Hematopoietic multipotent progenitor cell treated with erythropoietin and hydrocortisone succinate and interleukin-3 and kit ligand, for 6 days (in vitro differentiated cells): ENCODE results near the gene GNAO1.
A peak's percentile ranks its signal among the peaks of the same experiment; 100 is the strongest.

ENCODE experiments used
- DNase-seq: peaks from one replicate; pipeline ENCODE4 v3.0.0-alpha.2; 2015

The GNAO1 gene

DNA sequence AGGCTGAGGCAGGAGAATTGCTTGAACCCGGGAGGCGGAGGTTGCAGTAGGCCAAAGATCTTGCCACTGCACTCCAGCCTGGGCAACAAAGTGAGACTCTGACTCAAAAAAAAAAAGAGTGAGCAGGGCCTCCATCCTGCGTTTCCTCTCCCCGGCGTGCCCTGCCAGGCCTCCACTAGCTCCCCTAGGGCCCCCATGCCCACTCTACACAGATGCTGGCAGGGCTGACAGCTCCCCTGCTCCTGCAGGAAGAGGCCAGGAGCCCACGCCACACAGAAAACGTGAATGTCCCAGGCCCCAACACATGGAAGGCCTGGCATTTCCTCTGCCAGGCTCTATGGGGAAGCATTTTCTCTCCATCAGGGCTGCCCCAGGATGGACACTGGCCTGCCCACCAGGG, 124.7 kb downstream of the GNAO1 start:
- no peak for DNase-seq

DNA sequence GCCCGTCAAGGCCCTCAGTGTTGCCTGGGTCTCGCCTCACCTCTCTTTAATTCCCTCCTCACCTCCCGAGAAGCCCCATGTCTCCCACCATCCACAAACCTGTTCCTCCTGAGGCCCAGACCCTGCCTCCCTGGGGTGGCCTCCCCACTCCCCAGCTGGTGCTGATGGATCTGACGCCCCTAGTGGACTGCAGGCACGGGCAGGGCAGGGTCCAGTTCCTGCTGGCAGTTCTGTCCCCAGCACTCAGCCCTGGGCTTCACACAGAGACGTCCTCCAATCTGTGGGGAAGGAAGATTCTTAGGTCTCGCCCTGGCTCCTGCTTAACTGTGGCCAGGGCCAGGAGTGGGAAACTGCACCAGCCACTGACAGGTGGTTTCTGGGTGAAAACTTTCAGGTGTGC, 125.3 kb downstream of the GNAO1 start:
- DNase-seq, result no peak

DNA sequence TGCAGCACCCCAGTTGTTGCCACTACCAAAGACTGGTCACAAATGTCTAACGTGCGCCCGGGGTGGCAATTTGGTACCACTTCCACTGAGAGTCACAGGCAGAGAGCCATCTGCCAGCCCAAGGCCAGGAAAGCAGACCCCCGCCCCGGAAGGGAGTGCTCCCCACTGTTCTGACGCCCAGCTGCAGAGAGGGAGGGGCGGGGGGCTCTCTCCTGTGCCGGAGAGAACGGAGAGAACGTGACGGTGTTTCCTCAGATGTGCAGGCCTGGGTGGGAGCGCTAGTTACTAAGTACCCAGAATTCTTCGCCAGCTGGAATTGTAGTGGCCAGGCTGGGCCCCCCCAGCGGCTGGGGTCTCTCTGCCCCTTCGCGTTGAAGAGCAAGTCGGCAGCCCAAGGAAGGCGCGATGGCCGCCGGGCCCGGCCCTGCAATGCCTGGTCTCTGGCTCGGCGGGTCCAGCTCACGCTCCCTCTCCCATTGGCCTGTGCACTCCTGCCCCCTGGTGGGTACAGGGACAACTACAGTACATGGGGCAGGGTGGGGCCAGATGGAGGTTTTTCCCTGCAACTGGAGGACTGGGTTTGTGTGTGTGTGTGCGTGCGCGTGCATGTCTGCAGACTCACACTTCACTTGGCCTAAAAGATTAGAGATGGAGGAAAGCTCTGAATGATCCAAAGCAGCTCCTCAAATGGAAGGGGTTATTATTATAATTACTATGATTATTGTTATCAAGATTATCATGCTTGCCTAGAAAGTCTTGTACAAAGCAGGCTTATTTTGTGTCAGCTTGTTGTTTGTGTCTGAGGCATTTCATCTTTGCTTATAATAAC, 126.9 kb downstream of the GNAO1 start:
- peak; percentile 82 for DNase-seq

DNA sequence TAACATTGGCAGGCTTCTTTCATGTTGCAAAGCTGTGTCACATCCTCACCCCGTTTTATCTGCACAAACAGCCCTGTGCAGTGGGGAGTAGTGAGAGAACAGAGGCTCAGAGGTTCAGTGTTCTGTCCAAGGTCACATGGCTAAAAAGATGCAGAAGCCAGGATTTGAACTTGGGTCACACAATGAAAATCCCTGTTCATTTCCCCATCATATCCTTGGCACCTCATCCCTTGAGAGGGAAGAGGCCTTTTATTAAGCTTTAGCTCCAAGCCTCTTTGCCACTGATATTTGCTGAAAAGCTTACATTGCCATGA, 127.5 kb downstream of the GNAO1 start:
- no peak for DNase-seq

DNA sequence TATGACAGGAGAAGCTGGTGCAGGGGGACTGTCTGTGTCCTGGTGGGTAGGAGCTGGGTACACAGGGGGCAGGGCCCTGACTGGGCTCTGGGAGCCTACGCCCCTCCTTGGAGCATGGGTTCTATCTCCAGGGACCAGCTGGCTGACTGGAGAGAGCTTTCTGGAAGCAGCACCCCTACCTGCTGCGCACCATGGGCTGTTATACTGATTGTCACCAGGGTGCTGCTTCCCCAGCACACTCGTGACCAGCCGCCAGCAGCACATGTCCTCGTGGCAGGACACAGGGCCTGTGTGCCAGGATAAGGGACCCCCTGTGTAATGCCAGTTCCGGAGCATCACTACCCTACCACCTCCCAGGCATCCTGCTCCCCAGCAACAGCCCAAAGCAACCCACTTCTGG, 128.1 kb downstream of the GNAO1 start:
- DNase-seq, result peak; percentile 55

DNA sequence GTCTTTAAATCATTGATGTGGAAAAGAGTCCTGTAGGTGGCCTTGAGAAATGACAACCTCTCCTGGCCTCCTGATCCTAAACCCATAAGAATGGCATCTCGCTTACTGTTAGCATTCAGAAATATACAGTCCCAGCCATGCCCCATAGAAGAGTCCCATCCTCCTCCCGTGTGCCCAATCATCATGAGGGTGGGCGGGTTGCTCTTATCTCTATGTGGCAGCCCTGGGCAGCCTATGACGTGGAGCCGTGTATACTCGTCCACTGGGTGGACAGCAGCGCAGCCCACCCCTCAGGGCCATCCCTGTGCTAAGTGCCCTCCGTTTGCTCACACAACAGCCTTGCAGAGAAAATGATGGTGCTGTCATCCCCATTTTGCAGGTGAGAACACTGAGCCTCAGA, 128.8 kb downstream of the GNAO1 start:
- peak; percentile 53 for DNase-seq

DNA sequence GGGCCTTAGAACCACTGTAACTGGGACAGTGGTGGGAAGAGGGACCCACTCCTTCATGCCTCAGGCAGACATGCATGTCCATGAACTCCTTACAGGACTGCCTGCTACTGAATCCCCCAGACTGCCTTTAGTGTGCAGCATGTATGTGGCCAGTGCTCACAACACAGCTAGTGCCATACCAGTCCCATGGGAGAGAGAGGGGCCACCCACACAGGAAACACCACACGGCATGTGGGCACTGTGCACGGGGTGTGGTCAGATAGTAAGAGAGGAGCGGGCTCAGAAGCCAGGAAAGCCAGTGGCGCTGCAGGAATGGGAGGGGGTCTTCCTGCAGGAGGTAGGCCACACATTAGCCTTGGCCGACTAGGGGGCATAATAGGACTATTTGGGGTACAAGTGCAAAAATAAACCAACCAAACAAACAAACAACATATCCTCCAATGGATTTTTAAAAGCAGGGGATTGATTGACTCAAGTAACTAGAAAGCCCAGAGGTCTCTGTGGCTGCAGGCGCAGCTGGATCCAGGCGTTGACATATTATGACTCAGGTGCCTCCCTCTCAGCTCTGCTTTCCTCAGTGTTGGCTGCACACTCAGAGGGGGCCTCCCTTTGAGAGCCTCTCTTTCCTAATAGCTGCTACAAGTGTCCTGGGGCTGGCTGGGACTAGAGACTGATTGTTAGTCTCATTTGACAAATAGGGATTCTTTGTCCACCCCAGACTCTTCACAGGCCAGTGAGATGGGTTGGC, 129.7 kb downstream of the GNAO1 start:
- peak; percentile 25 for DNase-seq

DNA sequence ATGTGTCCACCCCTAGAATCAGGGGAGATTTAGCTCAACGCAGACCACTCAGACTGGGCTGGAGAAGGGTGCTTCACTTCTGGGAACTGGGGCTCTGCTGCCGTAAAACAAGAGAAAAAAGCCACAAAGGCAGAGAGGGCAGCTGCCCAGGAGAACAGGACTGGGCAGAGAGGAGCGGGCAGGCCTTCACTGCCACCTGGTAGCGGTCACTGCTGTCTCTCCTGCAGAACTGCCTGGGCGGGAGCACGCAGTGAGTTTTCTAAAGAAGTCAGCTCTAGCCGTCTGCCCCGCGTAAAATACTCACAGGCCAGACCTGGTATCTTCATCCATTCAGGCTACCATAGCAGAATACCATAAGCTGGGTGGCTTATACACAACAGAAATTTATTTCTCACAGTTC, 130.3 kb downstream of the GNAO1 start:
- DNase-seq, result no peak

DNA sequence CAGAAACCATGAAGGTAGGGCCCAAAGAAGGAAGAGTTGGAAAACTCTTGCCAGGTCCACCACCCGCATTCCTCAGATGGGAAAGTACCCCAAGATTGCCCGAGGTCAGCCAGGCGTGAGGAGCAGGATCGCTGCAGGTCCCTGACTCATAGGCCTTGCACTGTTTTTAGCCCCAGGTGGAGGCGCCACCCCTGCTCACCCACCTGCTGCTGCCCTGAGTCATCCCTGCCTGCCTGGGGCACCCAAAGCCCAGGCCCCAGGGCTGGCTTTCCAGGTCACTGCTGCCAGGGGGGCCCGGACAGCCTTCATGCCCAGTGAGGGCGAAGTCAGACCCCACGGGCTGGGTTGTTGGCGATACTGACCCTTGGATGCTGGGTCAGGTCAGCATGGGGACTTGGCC, 133.1 kb downstream of the GNAO1 start:
- no peak for DNase-seq

DNA sequence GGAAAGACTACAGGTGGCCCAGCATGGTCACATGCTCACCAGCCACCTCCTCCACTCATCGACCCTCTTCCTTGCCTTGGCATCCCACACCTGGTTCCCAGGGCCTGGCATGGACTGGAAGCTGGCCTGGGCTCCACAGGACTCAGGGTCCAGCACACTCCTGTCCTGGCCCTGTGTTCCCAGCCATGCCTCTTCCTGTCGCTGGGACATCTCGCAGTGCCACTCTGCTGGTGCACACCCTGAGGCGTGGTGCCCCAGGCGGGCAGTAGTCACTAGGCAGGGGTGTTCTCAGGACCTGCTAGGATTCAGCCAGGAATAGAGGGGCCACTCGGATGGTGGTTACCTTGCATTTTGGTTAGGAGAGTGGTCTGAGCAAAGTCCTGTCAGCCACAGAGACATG, 134.7 kb downstream of the GNAO1 start:
- no peak for DNase-seq

DNA sequence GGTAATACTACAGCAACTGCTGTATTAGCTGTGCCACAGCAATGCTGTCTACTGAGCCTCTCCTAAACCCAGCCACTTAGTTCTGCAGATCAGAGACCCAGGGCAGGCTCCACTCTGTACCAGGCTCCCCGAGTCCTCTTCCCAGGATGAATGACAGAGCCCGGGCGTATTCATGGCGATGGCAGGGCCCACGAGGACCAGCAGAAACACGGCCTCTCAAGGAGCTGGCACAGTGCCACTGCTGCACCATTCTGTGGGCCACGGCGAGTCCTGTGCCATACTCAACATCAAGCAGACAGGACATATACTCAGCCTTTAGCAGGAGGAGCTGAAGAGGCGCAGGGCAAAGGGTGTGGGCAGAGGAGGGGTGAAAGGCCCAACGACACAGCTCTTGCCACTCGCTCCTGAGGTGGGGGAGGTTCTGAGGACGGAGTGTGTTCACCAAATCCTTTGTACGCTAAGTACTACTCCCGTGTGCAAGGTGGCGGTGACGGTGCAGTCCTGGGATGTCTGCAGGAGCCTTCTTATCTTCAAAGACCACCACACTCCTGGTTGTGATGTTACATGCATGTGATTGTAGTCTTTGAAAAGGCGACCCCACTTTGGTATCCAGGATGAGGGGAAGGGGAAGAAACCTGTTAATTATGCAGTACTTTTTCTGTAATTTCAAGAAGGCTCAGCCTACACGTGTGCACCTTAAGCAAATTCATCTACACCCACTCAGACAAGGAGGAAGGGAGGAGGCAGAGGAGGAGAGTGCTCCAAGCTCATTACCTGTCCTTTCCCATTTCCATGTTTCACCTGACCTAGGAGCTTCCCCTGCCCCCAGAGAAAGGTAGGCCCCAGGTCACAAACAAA, 136.0 kb downstream of the GNAO1 start:
- DNase-seq, result no peak

DNA sequence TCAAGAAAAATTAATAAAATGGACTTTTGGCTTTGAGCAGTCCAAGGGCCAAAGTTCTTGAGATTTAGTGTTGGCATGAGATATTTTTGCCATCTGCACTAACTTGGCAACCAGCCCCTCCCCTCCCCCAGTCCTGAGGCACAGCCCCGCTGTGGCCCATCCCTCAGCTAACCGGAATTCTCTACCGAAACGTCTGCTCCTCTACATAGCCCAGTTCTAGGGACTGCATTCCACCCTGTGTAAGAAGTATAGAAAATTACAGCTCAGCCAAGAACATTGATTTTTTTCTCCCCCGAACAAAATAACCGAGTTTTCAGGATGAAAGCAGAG, 136.6 kb downstream of the GNAO1 start:
- no peak for DNase-seq

DNA sequence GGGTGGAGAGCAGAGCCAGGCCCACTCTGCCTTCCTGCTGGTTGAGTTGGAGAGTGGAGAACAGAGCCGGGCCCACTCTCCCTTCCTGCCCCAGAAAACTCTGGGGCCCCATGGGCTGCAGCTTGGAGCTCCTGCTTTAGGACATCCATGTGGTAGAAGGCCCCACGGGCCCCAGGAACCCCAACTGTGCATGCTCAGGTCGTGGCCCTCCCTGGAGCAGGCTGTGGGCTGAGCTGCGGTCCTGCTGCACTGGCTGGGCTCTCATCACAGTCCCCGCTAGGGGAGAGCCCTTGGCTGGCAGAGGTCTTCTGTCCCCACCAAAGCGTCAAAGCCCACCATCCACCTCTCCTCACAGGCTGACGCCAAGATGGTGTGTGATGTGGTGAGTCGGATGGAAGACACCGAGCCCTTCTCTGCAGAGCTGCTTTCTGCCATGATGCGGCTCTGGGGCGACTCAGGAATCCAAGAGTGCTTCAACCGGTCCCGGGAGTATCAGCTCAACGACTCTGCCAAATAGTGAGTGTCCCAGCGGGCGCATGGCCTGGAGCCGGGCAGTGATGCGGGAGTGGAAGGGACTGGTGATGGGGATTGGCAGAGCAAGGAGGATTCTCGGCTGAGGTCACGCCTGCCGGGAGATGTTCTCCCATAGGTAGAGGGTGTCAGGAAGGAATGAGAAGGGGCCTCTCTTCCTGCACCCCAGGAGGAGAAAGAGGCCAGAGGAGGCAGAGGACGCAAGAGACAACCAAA, 137.2 kb downstream of the GNAO1 start:
- no peak for DNase-seq

DNA sequence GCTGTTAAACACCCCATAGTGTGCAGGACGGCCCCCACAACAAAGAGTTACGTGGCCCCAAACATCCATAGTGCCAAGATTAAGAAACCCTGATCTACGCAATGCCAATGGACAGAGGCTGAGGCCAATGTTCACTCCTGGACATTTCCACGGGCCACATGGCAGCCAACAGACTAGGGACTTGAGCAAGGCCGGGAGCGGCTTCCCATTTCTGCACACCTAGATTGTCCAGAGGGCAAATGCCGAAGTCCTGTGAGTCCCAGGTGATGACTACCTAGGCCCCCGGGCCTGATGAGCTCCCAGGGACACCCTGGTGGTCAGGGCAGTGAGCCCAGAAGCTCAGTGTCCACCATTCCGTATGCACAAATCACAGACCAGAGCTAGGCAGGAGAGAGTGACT, 138.6 kb downstream of the GNAO1 start:
- DNase-seq, result no peak

DNA sequence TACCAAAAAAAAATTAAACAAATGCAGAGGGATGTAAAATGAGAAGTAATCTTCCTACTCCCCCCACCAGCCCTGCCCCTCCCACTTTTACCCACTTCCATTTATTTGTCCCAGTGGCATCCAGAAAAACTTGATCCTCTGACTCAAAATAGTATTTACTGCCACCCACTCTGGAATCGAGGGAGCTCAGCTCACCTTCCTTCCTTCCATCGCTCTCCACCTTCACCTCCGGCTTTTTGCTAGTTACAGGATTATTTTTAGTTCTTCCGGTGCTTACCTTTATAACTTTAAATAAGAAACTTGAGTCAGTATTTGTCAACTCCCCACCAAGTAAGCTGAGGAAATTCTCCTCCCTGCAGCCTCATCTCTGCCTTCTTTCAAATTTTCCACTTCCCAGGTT, 139.2 kb downstream of the GNAO1 start:
- DNase-seq, result no peak

DNA sequence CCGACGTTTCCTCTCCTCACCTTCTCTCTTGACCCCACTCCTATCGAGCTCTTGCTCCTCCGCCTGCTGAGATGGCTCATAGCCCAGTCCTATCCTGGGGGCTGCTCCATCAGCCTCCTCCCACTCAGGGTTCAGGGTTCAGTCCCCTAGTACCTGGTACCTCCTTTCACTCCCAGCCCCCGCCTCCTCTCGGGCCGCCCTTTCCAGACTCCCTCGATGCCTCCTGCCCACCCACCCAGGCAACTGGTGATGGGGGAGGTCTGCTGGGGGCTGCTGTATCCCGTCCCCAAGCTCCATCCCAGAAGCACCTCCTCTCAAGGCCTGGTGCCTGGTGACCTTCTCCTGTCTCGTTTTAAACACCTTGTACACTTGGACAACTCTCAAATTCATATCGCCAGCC, 140.1 kb downstream of the GNAO1 start:
- DNase-seq, result no peak

DNA sequence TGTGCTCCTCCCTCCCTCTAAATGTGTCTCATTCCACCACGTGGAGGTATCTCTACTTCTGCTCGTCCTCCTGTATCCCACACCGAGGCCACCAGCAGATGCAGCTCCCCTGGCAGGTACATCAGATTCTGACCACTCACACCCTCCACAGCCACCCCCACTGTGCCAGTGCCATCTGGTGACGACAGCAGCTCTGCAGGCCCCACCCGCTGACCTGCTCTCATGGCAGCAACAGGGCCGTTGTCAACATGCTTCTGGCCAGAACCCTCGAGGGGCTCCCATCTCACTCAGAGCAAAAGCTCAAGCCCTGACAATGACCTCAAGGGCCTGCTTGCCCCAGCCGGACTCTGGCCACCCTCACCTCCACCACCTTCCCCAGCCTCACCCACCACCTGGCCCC, 140.6 kb downstream of the GNAO1 start:
- DNase-seq, result no peak

DNA sequence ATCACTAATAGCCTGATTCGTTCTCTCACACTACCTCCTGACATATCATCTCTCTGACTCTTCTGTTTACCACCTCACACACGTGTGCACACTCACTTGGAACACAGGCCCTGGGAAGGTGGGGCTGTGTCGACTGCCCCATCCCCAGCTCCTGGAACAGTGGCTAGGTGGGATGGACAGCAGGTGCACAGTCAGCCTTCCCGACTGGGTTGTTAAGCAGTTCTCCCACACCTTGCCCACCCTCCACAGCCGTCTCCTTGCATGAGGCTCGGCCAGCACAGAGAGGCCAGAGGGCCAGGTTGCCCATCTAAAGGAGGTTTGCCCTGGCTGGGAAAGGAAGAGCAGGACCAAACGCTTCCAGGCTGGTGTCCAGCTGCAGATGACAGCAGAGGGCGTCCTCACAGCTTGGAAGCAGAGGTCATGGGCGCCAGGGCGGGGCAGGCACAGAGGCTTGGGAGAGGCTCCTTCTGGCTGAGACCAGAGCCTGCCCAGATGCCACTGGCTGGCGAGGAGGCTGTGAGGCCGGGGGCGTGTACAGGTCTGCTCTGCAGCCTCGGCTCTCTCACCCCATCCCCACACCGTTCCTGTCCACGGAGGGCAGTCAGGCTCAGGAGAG, 141.3 kb downstream of the GNAO1 start:
- peak; percentile 63 for DNase-seq

DNA sequence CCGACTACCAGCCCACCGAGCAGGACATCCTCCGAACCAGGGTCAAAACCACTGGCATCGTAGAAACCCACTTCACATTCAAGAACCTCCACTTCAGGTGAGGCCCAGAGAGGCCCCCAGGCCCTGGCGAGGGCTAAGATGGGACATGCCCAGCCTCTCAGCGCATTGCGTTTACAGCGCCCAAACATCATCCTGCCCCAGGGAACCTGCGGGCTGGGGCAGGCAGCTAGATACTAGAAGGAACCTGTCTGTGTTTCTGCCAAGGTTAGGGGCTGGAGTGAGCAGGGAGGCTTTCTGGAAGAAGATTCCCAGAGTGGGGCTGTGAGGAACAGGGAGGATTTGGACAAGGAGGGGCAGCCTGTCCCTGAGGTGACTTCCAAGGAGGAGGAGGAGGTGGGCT, 143.5 kb downstream of the GNAO1 start:
- DNase-seq, result no peak

DNA sequence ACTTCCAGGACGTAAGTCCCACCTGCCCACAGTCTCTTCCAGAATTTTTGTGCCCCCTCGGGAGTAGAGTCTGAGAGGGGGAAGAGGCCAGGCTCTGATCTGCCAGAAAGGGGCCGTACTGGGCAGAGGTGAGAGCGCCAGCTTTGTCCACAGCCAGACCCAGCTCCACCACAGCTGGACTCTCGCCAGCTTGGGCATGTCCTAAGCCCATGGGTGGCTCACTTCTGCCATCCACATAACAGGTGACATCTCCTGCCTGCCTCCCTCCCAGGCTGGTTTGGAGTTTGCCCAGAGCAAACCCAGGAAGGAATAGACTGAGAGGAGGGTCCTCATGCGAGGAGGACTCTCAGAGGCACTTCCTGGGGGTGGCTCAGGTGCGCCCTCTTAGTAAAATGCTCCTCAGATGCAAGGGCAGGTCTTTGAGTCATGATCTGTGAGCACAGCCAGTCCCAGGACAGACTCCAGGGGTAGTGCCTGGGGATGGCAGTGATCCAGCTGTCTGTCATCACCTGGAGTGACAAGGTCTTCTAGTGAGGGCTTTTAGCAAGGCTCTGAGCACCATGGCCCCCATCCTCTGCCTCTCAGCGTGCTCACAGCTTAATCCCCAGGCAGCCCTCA, 144.9 kb downstream of the GNAO1 start:
- DNase-seq, result no peak

DNA sequence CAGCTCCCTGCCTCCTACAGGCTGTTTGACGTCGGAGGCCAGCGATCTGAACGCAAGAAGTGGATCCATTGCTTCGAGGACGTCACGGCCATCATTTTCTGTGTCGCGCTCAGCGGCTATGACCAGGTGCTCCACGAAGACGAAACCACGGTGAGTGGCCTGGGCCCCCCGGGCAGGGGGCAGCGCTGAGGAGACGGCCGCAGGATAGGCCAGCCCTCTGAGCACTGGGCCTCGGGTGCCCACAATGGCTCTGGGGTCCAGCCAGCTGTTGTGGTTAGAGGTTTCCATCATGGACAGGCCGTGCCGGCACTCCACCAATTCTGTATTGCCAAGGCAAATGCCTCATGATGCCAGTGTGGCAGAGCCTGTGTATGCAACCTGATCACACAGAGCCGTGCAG, 145.4 kb downstream of the GNAO1 start:
- DNase-seq, result no peak

DNA sequence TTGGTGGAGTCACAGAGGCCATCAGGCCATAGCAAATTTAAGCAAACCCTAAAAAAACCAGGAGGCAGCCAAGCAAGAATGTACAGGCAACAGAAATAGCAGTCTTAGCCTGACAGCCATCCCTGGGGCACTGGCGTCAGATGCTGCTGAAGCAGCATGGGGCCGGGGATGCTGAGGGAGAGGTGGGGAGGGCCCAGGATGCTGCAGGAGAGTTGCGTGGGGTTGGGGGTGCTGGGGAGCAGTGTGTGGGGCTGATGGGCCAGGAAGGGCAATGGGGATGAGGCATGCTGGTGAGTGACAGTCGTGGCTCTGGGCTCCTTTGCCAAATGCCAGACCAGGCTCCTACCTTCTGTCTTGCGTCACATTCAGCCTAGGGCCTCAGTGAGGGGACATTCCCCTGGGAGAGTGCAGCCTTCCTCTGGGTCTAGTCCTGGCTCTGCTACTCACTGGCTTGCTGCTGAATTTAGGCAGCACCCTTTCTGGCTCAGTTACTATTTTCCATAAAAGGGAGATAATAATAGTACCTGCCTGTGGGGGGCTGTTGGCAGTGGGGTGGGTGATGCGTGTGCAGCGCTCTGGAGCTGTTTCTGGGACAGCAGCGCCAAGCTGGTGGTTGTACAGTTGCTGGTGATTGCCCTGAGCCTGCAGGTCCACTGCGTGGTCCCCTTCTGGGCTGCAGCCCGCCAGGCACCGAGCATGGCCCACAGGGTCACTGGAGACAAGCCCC, 146.0 kb downstream of the GNAO1 start:
- no peak for DNase-seq
